HPDE6-E6E7 (cell line): ENCODE data around the gene TTC33.
"Not testable (repeated sequence)": the region's sequence is repeated elsewhere in the genome, so short reads cannot be mapped to it uniquely, and the experiment has no call there.

Experiments
- DNase-seq: peaks from one replicate; pipeline ENCODE4 v3.0.0; 2011; ENCODE audit warnings: missing footprints; ENCODE audit errors: extremely low spot score

Gene TTC33

GRCh38 chr5:40679913-40680681, 75.7 kb downstream of the TTC33 start, which contains the start of gene PTGER4:
TSS of gene PTGER4 (plus strand) at chr5:40679915. CDS start at chr5:40680994, 1,079 bp downstream.
- no peak for DNase-seq

GRCh38 chr5:40679148-40679912, 76.4 kb downstream of the TTC33 start:
- DNase-seq = peak; percentile 84

- no peak for DNase-seq
Measured at GRCh38 chr5:40678460-40679147, 77.2 kb downstream of the TTC33 start.

- DNase-seq = no peak
Measured at GRCh38 chr5:40678026-40678425, 77.7 kb downstream of the TTC33 start.

- no peak for DNase-seq
Measured at GRCh38 chr5:40677456-40677855, 78.3 kb downstream of the TTC33 start.

GRCh38 chr5:40676613-40677343, 79.0 kb downstream of the TTC33 start:
- DNase-seq = no peak

- no peak for DNase-seq
Measured at GRCh38 chr5:40675396-40676133, 80.2 kb downstream of the TTC33 start.

- DNase-seq = peak; percentile 52
Measured at GRCh38 chr5:40674661-40675235, 81.0 kb downstream of the TTC33 start.

- DNase-seq = no peak
Measured at GRCh38 chr5:40672425-40672824, 83.3 kb downstream of the TTC33 start.

GRCh38 chr5:40669606-40670390, 86.0 kb downstream of the TTC33 start:
- no peak for DNase-seq

- DNase-seq = no peak
Measured at GRCh38 chr5:40667161-40667663, 88.5 kb downstream of the TTC33 start.

- no peak for DNase-seq
Measured at GRCh38 chr5:40666657-40667056, 89.1 kb downstream of the TTC33 start.

GRCh38 chr5:40665635-40666298, 90.0 kb downstream of the TTC33 start:
- no peak for DNase-seq

- no peak for DNase-seq
Measured at GRCh38 chr5:40660751-40661150, 95.0 kb downstream of the TTC33 start.

GRCh38 chr5:40656766-40657165, 99.0 kb downstream of the TTC33 start:
- DNase-seq = no peak

GRCh38 chr5:40656091-40656490, 99.7 kb downstream of the TTC33 start:
- not testable (repeated sequence) for DNase-seq

GRCh38 chr5:40655138-40655537, 100.6 kb downstream of the TTC33 start:
- no peak for DNase-seq

GRCh38 chr5:40654377-40654991, 101.3 kb downstream of the TTC33 start:
- no peak for DNase-seq
